ENCODE measurements around the gene FOXRED2.
A peak's percentile ranks its signal among the peaks of the same experiment; 100 is the strongest.

- no peak for TF ChIP-seq POLR2A (IDR thresholded peaks at IDR 0.05)
- peak; percentile 92 to 95 (median 94) for TF ChIP-seq CTCF (IDR thresholded peaks at IDR 0.05)
Measured at GRCh38 chr22:36470162-36470993, 36.5 kb downstream of the FOXRED2 start.

All from transverse colon (tissue), 3 donors.